ENCODE measurements around the gene CDH23.

- TF ChIP-seq, protein P1, sequence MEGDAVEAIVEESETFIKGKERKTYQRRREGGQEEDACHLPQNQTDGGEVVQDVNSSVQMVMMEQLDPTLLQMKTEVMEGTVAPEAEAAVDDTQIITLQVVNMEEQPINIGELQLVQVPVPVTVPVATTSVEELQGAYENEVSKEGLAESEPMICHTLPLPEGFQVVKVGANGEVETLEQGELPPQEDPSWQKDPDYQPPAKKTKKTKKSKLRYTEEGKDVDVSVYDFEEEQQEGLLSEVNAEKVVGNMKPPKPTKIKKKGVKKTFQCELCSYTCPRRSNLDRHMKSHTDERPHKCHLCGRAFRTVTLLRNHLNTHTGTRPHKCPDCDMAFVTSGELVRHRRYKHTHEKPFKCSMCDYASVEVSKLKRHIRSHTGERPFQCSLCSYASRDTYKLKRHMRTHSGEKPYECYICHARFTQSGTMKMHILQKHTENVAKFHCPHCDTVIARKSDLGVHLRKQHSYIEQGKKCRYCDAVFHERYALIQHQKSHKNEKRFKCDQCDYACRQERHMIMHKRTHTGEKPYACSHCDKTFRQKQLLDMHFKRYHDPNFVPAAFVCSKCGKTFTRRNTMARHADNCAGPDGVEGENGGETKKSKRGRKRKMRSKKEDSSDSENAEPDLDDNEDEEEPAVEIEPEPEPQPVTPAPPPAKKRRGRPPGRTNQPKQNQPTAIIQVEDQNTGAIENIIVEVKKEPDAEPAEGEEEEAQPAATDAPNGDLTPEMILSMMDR (IDR thresholded peaks at IDR 0.05) = no peak
- no peak for TF ChIP-seq ETV6 (CRISPR knock-in tag; IDR thresholded peaks at IDR 0.05)
- TF ChIP-seq GTF2I (CRISPR knock-in tag; conservative IDR thresholded peaks at IDR 0.05) = no peak
- no peak for TF ChIP-seq CBFB (CRISPR knock-in tag; IDR thresholded peaks at IDR 0.05; ENCODE audit: low read depth)
- TF ChIP-seq TEAD1 (CRISPR knock-in tag; IDR thresholded peaks at IDR 0.05) = no peak
- TF ChIP-seq, protein P2, sequence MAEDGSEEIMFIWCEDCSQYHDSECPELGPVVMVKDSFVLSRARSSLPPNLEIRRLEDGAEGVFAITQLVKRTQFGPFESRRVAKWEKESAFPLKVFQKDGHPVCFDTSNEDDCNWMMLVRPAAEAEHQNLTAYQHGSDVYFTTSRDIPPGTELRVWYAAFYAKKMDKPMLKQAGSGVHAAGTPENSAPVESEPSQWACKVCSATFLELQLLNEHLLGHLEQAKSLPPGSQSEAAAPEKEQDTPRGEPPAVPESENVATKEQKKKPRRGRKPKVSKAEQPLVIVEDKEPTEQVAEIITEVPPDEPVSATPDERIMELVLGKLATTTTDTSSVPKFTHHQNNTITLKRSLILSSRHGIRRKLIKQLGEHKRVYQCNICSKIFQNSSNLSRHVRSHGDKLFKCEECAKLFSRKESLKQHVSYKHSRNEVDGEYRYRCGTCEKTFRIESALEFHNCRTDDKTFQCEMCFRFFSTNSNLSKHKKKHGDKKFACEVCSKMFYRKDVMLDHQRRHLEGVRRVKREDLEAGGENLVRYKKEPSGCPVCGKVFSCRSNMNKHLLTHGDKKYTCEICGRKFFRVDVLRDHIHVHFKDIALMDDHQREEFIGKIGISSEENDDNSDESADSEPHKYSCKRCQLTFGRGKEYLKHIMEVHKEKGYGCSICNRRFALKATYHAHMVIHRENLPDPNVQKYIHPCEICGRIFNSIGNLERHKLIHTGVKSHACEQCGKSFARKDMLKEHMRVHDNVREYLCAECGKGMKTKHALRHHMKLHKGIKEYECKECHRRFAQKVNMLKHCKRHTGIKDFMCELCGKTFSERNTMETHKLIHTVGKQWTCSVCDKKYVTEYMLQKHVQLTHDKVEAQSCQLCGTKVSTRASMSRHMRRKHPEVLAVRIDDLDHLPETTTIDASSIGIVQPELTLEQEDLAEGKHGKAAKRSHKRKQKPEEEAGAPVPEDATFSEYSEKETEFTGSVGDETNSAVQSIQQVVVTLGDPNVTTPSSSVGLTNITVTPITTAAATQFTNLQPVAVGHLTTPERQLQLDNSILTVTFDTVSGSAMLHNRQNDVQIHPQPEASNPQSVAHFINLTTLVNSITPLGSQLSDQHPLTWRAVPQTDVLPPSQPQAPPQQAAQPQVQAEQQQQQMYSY (CRISPR knock-in tag; IDR thresholded peaks at IDR 0.05) = no peak
- no peak for TF ChIP-seq E2F5 (CRISPR knock-in tag; IDR thresholded peaks at IDR 0.05)
- TF ChIP-seq, protein P3, sequence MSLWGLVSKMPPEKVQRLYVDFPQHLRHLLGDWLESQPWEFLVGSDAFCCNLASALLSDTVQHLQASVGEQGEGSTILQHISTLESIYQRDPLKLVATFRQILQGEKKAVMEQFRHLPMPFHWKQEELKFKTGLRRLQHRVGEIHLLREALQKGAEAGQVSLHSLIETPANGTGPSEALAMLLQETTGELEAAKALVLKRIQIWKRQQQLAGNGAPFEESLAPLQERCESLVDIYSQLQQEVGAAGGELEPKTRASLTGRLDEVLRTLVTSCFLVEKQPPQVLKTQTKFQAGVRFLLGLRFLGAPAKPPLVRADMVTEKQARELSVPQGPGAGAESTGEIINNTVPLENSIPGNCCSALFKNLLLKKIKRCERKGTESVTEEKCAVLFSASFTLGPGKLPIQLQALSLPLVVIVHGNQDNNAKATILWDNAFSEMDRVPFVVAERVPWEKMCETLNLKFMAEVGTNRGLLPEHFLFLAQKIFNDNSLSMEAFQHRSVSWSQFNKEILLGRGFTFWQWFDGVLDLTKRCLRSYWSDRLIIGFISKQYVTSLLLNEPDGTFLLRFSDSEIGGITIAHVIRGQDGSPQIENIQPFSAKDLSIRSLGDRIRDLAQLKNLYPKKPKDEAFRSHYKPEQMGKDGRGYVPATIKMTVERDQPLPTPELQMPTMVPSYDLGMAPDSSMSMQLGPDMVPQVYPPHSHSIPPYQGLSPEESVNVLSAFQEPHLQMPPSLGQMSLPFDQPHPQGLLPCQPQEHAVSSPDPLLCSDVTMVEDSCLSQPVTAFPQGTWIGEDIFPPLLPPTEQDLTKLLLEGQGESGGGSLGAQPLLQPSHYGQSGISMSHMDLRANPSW (CRISPR knock-in tag; conservative IDR thresholded peaks at IDR 0.05; ENCODE audit: low read depth) = no peak
- TF ChIP-seq E2F4 (CRISPR knock-in tag; IDR thresholded peaks at IDR 0.05; ENCODE audit: borderline replicate concordance, low read depth) = no peak
These were observed 198.3 kb downstream of the CDH23 start for GRCh38 chr10:71594934-71595571.

Data from WTC11 (cell line).